ENCODE results near the gene CUBN. TPM values are rescaled to one million over a fixed set of nuclear protein-coding genes. Genes with fewer than 3 reads are reported as not detected.

Gene CUBN
- total and polyA plus RNA-seq, 12 donors = 0.41 to 9.3 (median 1.3) TPM

GRCh38 chr10:16857419-16857818 lies 272.2 kb downstream of the CUBN start:
- no peak for TF ChIP-seq POLR2A (IDR thresholded peaks at IDR 0.05)
- TF ChIP-seq CTCF (IDR thresholded peaks at IDR 0.05) = no peak
- Histone ChIP-seq H3K4me1 (replicated peaks in 1 of 2) (no peaks in the 10 kb centered on the region), H3K4me3 (no peak overlapping the region), H3K27ac (no peak overlapping the region), H3K9me3 (replicated peaks in 1 of 3) (no peaks in the 10 kb centered on the region), H3K36me3 (replicated peaks in 1 of 2) (no peaks in the 10 kb centered on the region), H3K27me3 (no peaks in the 10 kb centered on the region)
- 77 to 90% (median 86%) methylated on average over 4 of the region's 4 CpGs for WGBS, 4 donors
- no peak for DNase-seq
- intact Hi-C loops (cut with DNase I) = no loop called here

- Histone ChIP-seq H3K36me3 (replicated peaks in 1 of 2) (no peaks in the 10 kb centered on the region), H3K9me3 (replicated peaks in 1 of 3) (no peaks in the 10 kb centered on the region), H3K27ac (no peak overlapping the region), H3K27me3 (no peaks in the 10 kb centered on the region), H3K4me1 (replicated peaks in 1 of 2) (no peaks in the 10 kb centered on the region), H3K4me3 (no peak overlapping the region)
- DNase-seq = no peak
- WGBS, 4 donors = 60 to 73% (median 63%) methylated on average over 4 of the region's 4 CpGs
- intact Hi-C loops (cut with DNase I) = no loop called here
- TF ChIP-seq CTCF (IDR thresholded peaks at IDR 0.05) (no peak), POLR2A (IDR thresholded peaks at IDR 0.05) (no peak)
These were observed 273.0 kb downstream of the CUBN start for GRCh38 chr10:16856567-16856966.

GRCh38 chr10:16856092-16856491 lies 273.5 kb downstream of the CUBN start:
- H3K27ac ChIP-seq = no peak overlapping the region
- intact Hi-C loops (cut with DNase I) = no loop called here
- H3K4me3 ChIP-seq = no peak overlapping the region
- TF ChIP-seq POLR2A (IDR thresholded peaks at IDR 0.05) = no peak
- TF ChIP-seq CTCF (IDR thresholded peaks at IDR 0.05) = no peak
- no peaks in the 10 kb centered on the region for H3K4me1 ChIP-seq (replicated peaks in 1 of 2)
- H3K36me3 ChIP-seq (replicated peaks in 1 of 2) = no peaks in the 10 kb centered on the region
- H3K9me3 ChIP-seq (replicated peaks in 1 of 3) = no peaks in the 10 kb centered on the region
- no peak for DNase-seq
- WGBS, 4 donors = 78 to 91% (median 84%) methylated on average over 5 of the region's 5 CpGs
- H3K27me3 ChIP-seq = no peaks in the 10 kb centered on the region

DNA sequence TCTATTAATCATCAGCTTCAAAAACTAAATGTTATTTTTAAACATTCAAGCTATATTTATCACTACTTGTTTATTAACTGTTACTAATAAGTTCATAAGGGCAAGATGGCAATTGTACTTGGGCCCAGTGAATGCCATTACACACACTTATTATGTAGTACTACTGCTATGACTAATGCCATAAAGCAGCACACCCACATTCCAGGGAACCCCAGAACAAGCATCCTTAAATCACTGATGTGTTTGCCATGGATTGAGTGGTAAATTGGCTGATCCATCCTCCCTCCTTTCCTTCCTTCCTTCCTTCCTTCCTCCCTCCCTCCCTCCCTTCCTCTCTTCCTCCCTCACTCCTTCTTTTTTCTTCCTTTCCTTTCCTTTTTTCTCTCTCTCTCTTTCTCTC lies 275.0 kb downstream of the CUBN start:
- Histone ChIP-seq H3K36me3 (replicated peaks in 1 of 2) (no peaks in the 10 kb centered on the region), H3K27me3 (no peaks in the 10 kb centered on the region), H3K27ac (no peak overlapping the region), H3K9me3 (replicated peaks in 1 of 3) (no peaks in the 10 kb centered on the region), H3K4me3 (no peak overlapping the region), H3K4me1 (replicated peaks in 1 of 2) (no peaks in the 10 kb centered on the region)
- intact Hi-C loops (cut with DNase I) = no loop called here
- TF ChIP-seq POLR2A (IDR thresholded peaks at IDR 0.05) (no peak), CTCF (IDR thresholded peaks at IDR 0.05) (no peak)
- no peak for DNase-seq
